Mammary microvascular endothelial cell (primary cell): ENCODE measurements around the gene ZC3H4. TPM values are rescaled to one million over a fixed set of nuclear protein-coding genes. Genes with fewer than 3 reads are reported as not detected.

Experiments used
- total RNA-seq: library from RNA; depleted of rRNA; stranded (reverse); fragments of >200 nt; gene quantifications from 2 replicates; pipeline ENCODE4 v1.2.3, GENCODE V29; 2015

ZC3H4 gene
- total RNA-seq: 26.8 and 30.0 TPM in 2 replicates

GRCh38 chr19:47112997-47113849 is at the start of gene ZC3H4:
Gene ZC3H4 (minus strand): TSS chr19:47113776. CDS start chr19:47112584, 1,192 bp downstream.

DNA sequence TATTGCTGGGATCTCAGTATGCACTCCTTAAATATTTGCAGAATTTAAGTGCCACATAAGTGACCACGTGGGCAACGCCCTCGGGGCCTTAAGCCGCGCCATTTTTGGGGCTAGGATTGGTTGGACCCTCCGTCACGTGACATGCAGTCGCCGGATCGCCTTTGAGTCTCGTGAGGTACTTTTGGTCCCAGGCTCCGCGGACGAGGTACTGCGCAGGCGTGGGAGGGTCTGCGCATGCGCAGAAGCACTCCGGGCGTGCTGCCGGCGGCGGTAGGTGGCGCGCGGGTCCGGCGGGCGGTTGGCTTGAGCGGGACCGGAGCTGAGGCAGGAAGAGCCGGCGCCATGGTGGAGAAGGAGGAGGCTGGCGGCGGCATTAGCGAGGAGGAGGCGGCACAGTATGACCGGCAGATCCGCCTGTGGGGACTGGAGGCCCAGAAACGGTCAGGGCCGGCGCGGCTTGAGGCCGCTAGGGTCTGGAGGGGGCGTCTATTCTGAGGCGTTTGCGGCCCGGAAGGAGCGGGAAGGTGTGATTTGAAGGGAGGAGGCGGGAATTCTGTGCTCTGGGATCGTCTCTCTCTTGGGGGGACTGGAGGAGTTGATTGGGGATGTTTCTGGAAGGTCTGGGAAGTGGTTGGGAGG is 17.1 kb upstream of the ZC3H4 start, which contains the start of gene SAE1:
Gene SAE1 (plus strand): TSS at position 247 of the 639 bp plus-strand sequence. CDS start 96 bp downstream, at position 343.

DNA sequence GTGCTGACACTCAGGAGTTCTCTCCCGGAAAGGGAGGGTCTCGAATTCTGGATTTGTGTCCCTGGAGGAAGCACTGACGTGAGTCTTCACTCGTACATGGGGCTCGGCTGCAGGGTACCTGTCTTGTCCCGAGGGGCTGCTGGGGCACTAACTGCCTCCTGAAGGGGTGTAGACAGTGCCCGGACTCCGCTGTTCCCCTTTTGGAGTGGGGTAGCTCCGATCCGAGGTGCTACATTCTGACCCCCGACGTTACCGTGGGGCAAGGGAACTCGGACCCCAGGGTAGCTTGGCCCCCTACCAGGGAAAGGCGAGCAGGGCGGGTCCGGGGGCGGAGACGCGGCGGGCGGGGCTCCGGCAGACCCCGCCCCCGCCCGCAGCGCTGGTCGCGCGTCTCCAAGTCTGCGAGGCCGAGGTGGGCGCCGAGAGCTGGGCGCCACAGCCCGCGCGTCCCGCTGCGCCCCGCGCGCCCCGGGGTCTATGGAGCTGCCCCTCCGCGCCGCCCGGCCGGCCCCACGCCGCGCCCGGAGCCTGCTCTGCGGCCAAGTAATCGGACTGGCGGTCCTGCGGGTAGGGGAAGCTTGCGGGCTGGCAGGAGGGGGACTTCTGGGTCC is 94.0 kb downstream of the ZC3H4 start, which contains the start of gene NPAS1:
Gene NPAS1 (plus strand): TSS at position 407 of the 611 bp plus-strand sequence. CDS start 1,211 bp downstream, outside the sequence.

Other genes starting within 250 kb of the ZC3H4 start
- not detected in 2 replicates for gene NPAS1, start 93.9 kb downstream of the ZC3H4 start, total RNA-seq
- gene TMEM160, start 65.2 kb downstream of the ZC3H4 start, total RNA-seq: 56.9 and 67.6 TPM in 2 replicates
- 208 and 209 TPM in 2 replicates for gene SAE1, start 17.1 kb upstream of the ZC3H4 start, total RNA-seq
- gene BBC3, start 117.4 kb upstream of the ZC3H4 start, total RNA-seq: 22.5 and 25.8 TPM in 2 replicates
- 12.8 and 20.8 TPM in 2 replicates for gene CCDC9, start 142.7 kb upstream of the ZC3H4 start, total RNA-seq
- 1.5 and 2.1 TPM in 2 replicates for gene INAFM1, start 161.1 kb upstream of the ZC3H4 start, total RNA-seq
- not detected in 2 replicates for gene C5AR1, start 196.1 kb upstream of the ZC3H4 start, total RNA-seq
- not detected in 2 replicates for gene C5AR2, start 218.4 kb upstream of the ZC3H4 start, total RNA-seq
- gene DHX34, start 235.5 kb upstream of the ZC3H4 start, total RNA-seq: 20.3 and 20.4 TPM in 2 replicates